Lower leg skin (tissue), 3 donors: ENCODE results near the gene VAV2.

Experiments
- CTCF ChIP-seq, 3 donors: fragments of 450-650 bp; IDR thresholded peaks; one replicate each; pipeline ENCODE4 v1.5.1; 2016; ENCODE audit warnings: antibody characterized with exemption in 3 of 3, mild to moderate bottlenecking in 3 of 3, moderate library complexity in 2 of 3
- POLR2A ChIP-seq, 2 donors: fragments of 450-650 bp; IDR thresholded peaks; one replicate each; pipeline ENCODE4 v1.6.1; 2016 to 2017; ENCODE audit warnings: antibody characterized with exemption in 2 of 2, mild to moderate bottlenecking in 1 of 2, moderate library complexity in 1 of 2

GRCh38 chr9:134039386-134040175 lies 47.5 kb upstream of the VAV2 start:
- TF ChIP-seq POLR2A (IDR thresholded peaks at IDR 0.05): no peak
- no peak for TF ChIP-seq CTCF (IDR thresholded peaks at IDR 0.05)
